Stimulated activated CD4-positive, alpha-beta T cell treated with anti-CD3 and anti-CD28 coated beads, Interleukin-1b, Interleukin-23, amount 100 ng/mL, for 24 hours (primary cell): ENCODE results near the gene RHOT1.
"Not testable (repeated sequence)": the region's sequence is repeated elsewhere in the genome, so short reads cannot be mapped to it uniquely, and the experiment has no call there.

Experiments used
- DNase-seq, 4 experiments: peaks; one replicate each; pipeline ENCODE4 v3.0.0-alpha.2; 2020; ENCODE audit warnings: low read depth in 4 of 4, low spot score in 1 of 4

RHOT1 gene

DNA sequence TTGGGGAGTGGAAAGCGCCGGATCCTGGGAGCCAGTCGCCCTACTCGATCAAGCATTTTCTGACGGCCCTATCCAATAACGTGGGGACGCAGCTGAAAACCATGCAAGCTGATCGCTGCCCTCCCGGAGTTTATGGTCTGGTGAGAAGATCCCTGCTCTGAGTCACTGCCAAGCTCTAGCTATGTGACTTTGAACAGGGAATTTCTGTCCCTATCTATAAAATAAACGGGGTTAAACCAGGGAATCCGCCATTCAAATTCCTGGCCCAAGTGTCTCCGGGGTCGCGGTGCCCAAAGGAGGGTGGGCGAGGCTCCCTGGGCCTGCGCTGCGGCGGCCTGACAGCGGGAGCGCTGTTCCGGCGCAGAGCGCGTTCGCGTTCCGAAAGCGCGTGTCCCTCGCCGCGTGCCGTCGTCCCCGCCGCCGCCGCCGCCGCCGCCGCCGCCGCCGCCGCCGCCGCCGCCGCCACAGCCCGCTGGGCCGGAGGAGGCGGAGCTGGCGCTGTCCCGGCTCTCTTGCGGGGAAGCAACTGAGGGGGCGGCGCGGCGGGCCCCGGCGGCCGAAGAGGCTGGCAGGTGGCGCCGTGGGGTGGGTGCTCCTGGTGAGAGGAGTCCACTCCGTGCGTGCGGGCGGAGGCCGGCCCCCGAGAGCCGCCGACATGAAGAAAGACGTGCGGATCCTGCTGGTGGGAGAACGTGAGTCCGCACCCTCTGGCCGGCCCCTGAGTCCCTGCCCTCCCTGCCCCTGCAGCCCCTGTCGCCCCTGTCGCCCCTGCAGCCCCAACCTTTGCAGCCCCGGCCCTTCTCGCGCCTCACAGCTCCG, at the start of gene RHOT1:
RHOT1 (plus strand) TSS at position 465 of the 819 bp plus-strand sequence; CDS start at position 656, 191 bp downstream.
- peak; percentile 30 to 66 (median 62) for DNase-seq

DNA sequence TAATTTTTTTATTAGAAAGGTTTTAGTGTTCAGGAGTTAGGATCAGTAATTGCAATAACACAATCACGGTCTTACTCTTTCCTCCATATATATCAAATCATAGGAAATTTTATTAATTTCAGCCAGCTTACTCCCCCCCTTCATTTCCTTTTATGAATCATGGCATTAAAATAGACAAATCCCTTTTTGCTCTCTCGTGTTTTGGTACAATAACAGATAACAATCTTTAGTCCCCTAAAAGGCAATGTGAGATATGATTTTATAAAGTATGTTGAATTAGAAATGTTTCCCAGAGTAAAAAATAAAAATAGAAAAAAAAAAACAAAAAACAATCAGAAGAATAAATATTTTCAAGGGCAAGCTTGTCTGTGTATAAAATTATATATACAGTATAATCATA, 42.6 kb upstream of the RHOT1 start:
- DNase-seq, result no peak

DNA sequence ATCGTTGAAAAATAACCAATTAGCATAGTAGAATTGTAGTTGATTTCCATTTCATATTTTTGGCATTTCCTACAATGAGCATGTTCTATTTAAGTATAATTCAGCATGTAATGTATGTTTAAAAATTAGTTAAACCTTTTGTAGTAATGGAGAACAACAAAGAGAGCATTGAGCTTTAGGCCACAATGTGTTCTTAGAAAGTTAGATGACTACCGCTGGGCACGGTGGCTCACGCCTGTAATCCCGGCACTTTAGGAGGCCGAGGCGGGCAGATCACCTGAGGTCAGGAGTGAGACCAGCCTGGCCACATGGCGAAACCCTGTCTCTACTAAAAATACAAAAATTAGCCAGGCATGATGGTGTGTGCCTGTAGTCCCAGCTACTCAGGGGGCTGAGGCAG, 42.0 kb upstream of the RHOT1 start:
- DNase-seq, result not testable (repeated sequence)

DNA sequence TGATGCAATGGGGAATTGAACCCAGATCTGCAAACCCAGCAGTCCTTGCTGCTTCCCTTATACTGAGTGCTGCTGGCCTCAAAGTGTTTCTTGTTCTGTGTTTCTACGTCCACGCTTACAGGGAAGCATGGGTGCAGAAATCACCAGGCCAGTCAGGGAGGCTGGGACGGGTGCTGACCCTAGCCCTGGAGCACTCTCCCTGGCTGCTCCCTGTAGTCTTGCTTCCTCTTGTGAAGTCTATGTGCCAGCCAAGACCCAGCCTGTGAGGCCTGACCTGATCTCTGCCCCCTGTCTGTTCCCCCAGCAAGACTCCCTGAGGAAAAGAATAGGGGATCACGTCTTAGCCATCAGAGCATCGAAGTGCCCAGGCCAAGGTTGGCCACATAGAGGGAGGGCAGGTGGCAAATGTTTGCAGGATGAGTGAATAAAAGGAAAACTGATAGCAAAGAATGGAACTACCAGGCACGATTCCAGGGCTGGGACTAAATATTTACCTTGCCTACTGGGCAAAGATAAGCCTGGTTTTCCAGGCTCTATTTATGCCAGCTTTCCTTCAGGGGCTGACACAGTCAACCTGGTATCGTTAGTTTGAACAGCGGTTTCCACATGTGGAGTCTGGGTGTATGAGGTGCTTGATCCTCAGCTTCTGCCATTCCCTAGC, 41.2 kb upstream of the RHOT1 start:
- DNase-seq, result no peak

DNA sequence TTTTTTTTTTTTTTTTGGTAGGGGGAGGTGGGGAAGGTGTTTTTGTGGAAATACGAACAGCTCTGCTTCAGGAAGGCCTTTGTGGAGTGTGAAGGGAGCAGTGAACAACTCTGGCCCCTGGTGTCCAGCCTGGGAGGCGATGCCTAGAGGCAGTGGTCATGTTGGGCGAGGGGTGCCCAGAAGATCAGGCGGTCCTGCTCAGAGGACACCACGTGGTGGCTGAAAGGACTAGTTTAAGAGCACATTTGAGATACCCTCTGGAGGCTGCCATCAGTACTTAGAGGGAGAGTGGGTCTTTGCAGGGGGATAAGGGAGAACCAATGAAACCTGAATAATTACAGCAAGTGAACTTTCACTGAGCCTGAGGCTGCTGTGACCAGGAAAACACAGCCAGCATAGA, 40.1 kb upstream of the RHOT1 start:
- DNase-seq, result no peak

DNA sequence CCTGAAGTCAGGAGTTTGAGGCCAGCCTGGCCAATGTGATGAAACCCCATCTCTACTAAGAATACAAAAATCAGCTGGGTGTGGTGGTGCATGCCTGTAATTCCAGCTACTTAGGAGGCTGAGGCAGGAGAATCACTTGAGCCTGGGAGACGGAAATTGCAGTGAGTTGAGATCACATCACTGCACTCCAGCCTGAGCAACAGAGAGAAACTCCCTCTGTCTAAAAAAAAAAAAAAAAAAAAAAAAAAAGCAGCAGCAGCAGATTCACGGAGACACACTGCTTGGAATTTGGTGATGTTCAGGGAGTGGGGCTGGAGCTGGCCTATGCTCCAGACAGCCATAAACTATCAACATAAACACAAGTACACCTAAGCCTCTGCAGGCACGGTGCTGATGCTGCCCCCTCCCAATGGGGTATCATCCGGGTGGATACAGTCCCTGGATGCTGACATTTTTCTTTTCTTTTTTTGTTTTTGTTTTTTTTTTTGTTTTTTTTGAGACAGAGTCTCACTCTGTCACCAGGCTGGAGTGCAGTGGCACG, 39.6 kb upstream of the RHOT1 start:
- no peak for DNase-seq

DNA sequence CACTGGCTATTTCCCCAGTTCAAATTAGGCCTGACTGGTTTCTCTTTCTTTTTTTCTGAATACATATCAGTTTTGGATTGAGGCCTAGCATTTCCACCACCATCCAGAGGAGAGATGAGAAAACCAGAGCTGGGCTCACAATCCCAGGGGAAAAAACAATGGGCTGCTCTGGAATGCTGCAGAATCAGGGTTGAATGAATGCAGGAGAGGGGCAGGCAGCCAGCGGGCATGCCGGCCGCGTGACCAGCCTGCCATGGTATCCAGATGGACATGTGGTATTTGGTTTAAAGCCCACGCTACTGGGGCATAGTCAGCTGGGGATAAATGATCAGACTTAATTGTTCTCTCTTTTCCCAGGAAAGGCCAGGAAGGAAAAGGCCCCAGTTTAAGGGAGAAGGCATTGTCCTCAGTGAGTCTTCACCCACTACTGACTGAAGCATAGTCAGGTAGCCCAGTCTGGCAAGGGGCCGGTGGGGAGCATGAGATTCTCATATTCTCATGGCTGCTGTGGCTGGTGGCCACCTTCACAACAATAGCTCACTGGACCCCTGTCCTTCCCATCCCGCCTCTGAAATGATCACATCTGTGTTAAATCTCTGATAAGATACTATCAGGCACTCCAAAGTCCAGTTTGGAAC, 38.7 kb upstream of the RHOT1 start:
- DNase-seq, result no peak

DNA sequence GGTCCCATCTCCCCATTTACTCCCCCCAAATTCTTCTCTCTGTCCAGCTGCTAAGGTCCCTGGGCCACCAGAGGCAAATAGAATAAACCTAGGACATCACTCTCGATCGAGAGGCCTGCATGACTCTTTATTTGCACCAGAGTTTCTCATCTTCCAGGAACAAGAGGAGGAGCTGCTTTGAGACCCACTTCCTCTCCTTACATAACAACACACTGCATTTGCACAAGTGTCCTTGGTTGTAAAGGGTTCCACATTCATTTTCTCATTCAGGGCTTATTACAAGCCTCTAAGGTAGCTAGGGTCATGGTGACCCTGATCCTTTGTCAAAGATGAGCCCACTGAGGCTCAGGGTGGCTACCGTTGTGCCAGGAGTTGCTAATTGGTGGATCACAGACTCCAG, 38.1 kb upstream of the RHOT1 start:
- no peak for DNase-seq

DNA sequence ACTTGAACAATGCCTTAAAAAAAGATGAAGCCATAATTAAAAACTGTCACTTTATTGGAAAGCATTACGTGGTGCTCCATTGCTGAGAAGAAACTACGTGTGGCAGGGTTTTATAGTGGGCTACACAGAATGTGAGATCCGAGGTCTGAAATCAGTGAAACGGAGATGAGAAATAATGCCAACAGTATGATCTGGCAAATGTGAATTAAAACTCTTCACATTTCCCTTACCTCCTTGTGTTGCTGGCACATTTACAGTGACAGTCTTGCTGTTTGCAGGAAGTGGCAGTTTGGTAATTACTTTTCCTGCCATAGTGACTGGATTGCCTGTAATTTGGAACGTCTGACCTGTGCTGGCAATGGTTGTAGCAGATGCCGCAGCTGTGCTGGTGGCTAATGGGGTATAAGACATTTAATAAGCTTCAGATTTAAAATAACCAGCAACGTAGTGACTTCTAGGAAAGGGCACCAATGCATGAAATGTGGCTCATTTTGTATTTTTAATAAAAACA, 35.8 kb upstream of the RHOT1 start:
- not testable (repeated sequence) for DNase-seq

DNA sequence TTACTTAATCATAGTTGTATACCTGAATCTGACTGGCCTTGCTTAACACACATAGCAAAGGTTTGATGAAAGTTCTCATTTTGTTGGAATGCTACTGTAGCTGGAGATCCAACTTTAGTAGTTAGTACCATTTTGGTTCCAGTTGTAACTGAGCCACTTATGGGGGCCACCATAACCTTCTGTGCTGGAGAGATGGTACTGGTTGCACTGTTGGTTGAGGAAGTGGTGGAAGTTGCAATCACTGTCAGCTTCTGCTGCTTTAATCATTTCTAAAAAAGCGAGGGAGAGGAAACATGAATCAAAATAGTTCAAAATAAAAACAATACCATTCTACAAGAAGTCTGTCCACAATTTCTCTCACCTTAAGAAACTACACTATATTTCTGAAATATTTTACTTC, 35.1 kb upstream of the RHOT1 start:
- DNase-seq, result not testable (repeated sequence)

DNA sequence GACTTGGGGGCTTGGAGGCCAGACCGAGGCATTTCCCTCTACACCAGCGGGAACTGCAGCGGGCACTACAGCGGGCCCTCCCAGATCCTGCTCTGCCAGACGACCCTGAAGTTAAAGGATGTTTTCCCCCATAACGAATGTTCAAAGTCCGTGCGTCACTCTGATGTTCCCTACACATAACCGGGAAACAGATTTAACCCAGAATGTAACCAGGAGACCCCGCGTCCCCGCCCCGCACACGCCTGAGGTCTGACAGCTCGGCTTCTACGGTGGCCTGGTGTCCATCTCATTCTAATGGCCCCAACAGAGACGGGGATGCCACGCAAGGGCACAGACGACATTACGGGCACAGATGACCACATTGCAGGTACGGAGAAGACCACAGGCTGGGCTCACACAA, 31.7 kb upstream of the RHOT1 start:
- no peak for DNase-seq

DNA sequence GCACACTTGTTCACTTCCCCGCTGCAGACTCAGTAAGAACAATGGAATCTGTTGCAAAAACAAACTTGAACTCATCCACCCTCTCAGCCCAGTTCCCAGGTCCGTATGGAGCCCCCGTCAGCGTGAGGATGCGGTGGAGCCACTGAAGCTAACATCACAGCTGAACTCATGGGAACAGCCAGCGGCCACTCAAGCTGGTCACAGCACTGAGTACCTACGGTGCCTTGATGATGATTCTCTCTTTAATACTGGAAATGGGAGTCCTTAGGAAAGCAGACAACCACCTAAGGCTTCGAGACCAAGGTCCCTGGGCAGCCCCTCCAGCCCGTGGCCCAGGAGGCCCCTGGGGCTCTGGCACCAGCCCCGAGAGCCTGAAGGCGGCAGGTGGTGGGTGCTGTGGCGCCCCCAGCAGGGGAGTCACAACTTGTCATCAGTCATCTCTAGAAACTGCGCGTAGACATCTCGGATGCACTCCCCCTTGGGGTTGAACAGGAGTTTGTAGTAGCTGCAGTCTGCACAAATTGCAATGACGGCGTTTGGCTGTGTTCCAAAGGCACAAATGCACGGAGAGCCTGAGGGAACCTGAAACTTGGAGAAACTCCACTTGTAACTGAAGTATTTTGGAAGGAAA, 31.0 kb upstream of the RHOT1 start:
- no peak for DNase-seq

DNA sequence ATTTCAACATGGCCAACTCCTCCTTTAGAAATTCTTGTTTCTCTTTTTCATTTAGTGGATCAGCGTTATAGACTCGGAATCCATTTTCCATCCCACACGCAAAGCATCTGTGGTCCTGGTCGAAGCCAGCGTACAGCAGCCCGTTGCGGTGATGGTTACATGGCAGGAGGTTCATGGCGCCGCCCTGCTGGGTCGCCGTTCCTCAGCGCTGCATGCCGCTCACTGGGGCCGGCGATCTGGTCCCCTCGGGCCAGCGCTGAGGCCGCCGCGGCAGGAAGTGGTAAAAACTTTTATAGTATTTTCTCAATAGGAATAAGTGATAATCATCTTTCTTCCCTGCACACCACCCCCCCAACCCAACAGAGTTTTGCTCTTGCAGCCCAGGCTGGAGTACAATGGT, 29.9 kb upstream of the RHOT1 start:
- no peak for DNase-seq

DNA sequence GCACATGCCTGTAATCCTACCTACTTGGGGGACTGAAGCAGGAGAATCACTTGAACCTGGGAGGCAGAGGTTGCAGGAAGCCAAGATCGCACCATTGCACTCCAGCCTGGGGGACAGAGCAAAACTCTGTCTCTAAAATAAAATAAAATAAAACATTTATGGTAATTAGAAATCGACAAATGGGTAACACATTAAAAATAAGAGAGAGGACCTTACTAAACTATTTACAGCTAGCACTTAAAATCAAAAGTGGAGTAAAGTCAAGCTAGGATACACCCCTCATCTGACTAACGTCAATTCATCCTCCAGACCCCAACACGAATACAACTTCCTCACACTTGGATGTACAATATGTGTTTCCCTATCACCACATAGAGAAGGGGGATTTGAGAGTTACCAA, 27.8 kb upstream of the RHOT1 start:
- no peak for DNase-seq

DNA sequence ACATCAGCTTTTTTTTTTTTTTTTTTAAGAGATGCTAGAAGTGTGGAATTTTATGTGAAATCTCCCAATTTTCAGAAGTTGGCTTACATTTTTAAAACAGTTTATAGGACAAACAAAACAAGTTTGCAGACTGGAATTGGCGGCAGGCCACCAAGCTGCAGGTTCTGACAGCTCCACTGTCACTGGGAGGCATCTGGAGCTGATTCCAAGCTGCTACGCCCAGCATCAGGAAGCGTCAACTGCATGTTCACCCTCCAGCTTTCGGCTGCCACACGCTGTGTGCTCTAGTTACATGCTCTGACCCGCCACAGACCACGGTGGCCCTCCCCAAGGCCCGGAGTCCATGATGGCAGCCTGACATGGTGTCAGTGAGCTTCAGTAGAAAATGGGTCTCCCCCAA, 26.8 kb upstream of the RHOT1 start:
- DNase-seq, result not testable (repeated sequence)

DNA sequence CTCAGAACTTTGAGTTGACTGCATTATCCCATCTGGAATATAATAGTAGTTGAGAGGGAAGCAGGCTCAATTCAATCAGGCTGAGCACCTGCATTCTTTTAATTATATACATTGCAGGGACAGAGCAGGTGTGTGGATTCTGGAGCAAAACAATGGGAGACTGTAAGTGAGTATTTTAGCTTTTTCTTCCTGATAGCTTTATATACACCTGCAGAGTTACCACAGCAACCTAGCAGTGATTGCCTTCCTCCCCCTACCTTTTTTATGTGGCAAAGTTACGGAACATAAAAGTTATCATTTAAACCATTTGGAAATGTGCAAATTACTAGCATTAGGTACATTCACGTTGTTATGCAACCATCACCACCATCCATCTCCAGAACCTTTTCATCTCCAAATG, 25.4 kb upstream of the RHOT1 start:
- no peak for DNase-seq

DNA sequence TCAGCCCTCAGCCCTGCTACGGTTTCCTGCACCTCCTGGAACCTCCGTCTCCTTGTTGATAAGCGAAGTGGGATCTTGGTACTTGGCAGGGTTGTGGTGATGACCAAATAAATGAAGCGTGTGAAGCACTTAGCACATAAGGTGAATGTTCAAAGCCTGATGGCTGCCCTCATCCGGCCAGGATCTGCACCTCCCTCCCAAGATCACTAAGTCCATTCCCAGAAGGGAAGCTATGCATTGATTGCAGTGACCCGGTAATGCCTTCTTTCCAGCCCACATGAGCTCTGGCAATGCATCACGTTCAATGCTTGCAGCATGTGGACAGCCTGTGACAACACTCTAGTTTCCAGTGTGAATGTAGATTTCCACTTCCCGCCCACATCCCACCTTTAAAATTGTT, 24.9 kb upstream of the RHOT1 start:
- DNase-seq, result no peak

DNA sequence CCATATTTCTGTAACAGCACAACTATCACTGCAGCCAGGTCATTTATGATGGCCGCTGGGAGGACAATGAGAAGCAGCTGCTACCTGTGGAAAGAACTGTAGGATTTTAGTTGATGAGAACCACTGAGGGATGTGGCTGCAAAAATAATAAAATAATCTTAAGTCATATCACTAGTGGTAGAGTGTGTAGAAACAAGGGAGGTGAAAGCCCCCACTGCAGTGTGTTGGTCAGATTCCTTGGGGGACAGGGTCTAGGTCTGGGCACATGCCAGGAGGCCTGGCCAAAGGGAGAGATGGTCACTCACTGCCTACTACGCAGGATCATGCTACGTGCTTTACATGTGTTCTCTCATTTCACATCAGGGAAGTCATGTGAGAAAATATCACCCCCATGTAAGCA, 24.2 kb upstream of the RHOT1 start:
- not testable (repeated sequence) for DNase-seq

DNA sequence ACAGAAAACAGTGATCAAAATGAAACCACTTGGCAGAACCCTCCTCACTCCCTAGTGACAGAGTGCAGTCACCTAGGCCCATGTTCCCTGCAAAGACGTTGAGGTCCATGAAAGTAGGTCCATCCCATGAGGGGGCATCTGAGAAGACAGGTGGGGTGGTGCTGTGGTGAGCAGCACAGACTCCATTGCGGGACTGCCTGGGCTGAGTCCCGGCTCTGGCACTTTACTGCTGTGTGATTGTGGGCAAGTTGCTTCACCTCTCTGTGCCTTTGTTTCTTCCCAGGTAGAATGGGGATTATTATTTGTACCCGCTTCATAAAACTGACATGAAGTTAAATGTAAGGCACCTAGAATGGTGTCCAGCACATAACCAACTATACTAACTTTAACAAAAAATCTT, 23.5 kb upstream of the RHOT1 start:
- DNase-seq, result no peak

DNA sequence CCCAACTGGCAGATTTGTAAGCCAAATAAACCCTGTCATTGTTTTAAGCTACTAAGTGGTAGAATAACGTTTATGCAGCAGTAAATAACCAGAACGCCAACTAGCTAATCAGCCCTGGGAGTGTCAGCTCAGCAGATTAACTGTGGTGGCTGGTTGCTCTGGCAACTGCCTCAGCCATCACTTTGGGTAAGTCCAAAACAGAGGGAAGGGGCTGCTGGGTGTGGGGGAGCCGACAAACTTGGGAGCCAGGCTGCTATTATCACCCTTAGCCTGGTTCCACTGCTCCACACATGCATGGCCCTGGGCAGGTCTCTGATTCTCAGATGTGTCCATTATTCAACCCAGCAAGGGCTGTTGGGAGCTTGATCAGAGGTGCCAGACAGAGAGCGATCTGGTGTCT, 22.2 kb upstream of the RHOT1 start:
- DNase-seq, result no peak

DNA sequence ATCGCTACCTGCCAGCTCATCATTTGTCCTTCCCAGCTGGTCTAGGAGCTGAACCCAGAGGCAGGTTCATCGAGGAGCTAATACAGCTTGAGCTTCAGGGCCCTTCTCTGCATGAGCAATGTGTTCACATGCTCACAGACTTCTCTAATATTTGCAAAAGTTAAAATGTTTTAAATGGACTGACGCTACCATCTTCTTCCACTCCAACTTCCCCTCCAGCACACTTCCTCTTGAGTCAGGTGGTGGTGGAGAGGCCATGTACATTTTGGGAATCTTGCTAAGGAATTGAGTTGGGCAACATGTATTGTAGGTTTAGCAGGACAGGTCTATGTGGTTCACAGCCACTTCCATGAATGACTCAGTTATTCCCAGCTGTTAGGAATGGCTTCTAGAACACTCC, 21.6 kb upstream of the RHOT1 start:
- no peak for DNase-seq
